Ishikawa (cell line): ENCODE measurements around the gene PTDSS2.

Experiments
- CEBPB ChIP-seq: IDR thresholded peaks from 2 replicates; pipeline ENCODE4 v1.6.1; 2012
- NFIC ChIP-seq: IDR thresholded peaks from 2 replicates; pipeline ENCODE4 v1.6.1; 2012

- TF ChIP-seq NFIC (no peak), CEBPB (no peak)
Observed at GRCh38 chr11:434496-434895, 15.6 kb upstream of the PTDSS2 start.
